ENCODE results near the gene TGFB2.

The TGFB2 gene

DNA sequence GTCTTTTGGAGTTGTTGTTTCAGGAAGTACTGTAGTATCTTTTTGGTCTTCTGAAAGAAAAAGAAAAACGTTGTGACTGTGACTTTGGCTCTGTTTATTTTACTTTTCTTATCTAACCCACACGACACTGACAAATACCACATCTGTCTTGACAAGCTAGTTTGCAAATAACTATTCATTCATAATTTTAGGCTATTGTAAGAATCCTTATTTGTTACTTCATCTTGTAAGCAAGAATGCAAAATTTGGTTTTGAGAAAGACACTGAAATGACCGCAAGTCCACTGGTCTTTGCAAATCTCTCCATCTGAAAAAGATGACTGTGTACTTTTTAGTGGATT, 12.7 kb downstream of the TGFB2 start:
- no peaks in the 10 kb centered on the region for H3K9me3 Mint-ChIP-seq
- no peak overlapping the region for H3K4me3 Mint-ChIP-seq
- intact Hi-C loops (cut with micrococcal nuclease), result no loop called here
- H3K36me3 Mint-ChIP-seq (ENCODE audit: low read depth), result no peaks in the 10 kb centered on the region
- peaks cover 8% of the 10 kb centered on the region for H3K27me3 Mint-ChIP-seq
- H3K4me1 Mint-ChIP-seq (ENCODE audit: low read depth), result peaks cover 10% of the 10 kb centered on the region
- H3K27ac Mint-ChIP-seq, result no peak overlapping the region

DNA sequence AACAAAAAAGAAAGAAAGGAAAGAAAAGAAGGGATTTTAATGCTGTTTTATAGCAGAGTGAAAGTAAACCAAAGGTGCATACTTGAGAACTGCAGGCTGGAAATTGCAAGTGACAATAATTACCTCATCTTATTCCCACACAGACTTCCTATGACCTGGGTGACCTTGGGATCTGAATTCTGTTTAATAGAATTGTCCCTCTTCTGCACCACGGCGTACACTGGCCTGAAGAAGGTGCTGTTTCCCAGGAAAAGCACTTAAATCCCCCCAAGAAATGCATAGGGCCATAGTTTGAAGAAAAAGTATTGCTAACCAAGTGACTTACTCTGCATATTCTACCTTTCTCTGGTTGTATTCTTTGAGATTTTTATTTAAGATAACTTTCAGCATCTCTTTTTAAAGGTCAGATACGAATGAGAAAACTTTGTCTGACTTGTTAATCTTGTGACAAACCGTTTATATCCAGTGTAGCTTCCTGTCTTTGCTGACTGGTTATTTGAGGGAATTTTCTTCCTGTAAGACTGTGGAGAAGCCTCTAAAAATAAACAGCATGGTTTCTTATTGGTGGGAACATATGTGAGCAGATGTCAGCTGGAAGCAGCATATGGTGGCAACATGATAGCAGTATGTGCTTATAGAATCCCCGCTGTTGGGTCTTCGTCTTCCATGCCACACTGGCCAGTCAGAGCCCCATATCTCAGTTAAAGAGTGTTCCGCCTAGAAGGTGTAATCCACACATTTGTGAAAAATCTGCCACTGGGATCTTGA, 16.3 kb downstream of the TGFB2 start:
- H3K4me3 Mint-ChIP-seq, result no peak overlapping the region
- intact Hi-C loops (cut with micrococcal nuclease), result loop anchor here (5.0 kb wide), 1 partner anchor 161 kb away; no protein-coding TSS in a partner anchor
- H3K27me3 Mint-ChIP-seq, result peaks cover 21% of the 10 kb centered on the region
- no peak overlapping the region for H3K27ac Mint-ChIP-seq
- no peaks in the 10 kb centered on the region for H3K36me3 Mint-ChIP-seq (ENCODE audit: low read depth)
- H3K4me1 Mint-ChIP-seq (ENCODE audit: low read depth), result peaks cover 9% of the 10 kb centered on the region
- no peaks in the 10 kb centered on the region for H3K9me3 Mint-ChIP-seq

DNA sequence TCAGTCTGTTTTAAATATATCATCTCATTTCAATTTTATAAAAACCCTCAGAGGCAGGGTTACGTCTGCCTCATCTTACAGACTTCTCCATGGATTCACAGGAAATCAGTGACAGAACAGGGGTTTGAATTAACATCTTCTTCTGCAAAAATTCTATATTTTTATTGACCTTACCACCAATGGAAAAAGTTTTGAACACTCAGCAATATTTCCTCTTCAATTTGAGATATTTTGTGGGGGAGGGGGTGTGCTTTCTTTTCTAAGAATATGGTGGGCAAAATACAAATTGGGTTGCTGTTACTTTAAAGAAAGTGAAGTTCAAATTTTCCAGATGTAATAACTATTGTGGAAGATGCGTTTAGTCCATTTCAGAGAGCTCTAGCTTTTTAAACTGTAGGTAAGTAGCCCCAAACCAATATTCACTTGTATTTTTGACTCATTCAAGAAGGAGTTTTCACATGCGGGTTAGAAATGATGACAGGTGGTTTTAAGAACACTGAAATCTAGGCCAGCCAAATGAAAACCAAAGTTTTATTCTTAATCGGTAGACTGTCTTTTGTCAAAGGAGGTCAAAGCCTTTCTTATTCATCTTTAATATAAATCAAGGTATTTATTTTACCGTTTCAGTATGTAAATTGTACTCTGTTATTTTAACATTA, 17.4 kb downstream of the TGFB2 start:
- H3K27ac Mint-ChIP-seq, result no peak overlapping the region

DNA sequence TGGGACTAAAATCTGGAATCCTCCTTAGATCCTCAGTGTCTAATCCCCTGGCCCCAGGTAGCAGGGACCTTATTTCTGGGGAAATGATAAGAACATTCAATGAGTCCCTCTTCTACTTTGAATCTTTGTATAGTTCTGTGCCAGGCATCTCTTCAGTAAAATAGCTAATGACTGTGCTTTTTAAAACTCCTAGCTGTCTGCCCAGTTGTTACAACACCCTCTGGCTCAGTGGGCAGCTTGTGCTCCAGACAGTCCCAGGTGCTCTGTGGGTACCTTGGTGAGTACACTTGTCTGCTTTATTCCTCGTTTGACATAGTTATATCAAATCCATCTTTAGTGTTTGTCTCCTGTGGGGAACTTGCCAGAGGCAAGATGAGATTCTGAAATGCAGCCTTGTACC, 18.0 kb downstream of the TGFB2 start:
- no peak overlapping the region for H3K4me3 Mint-ChIP-seq
- H3K9me3 Mint-ChIP-seq, result no peaks in the 10 kb centered on the region
- intact Hi-C loops (cut with micrococcal nuclease), result loop anchor here (5.0 kb wide), 1 partner anchor 159 kb away; no protein-coding TSS in a partner anchor
- no peaks in the 10 kb centered on the region for H3K4me1 Mint-ChIP-seq (ENCODE audit: low read depth)
- H3K27ac Mint-ChIP-seq, result no peak overlapping the region
- H3K27me3 Mint-ChIP-seq, result peaks cover 27% of the 10 kb centered on the region
- no peaks in the 10 kb centered on the region for H3K36me3 Mint-ChIP-seq (ENCODE audit: low read depth)

More for the DNA sequence above, 17.4 kb downstream of the TGFB2 start:
- intact Hi-C loops (cut with micrococcal nuclease), result loop anchor here (5.0 kb wide), 1 partner anchor 160 kb away; no protein-coding TSS in a partner anchor
- H3K27me3 Mint-ChIP-seq, result peaks cover 22% of the 10 kb centered on the region
- H3K4me1 Mint-ChIP-seq (ENCODE audit: low read depth), result no peaks in the 10 kb centered on the region
- H3K4me3 Mint-ChIP-seq, result no peak overlapping the region
- H3K9me3 Mint-ChIP-seq, result no peaks in the 10 kb centered on the region
- no peaks in the 10 kb centered on the region for H3K36me3 Mint-ChIP-seq (ENCODE audit: low read depth)

DNA sequence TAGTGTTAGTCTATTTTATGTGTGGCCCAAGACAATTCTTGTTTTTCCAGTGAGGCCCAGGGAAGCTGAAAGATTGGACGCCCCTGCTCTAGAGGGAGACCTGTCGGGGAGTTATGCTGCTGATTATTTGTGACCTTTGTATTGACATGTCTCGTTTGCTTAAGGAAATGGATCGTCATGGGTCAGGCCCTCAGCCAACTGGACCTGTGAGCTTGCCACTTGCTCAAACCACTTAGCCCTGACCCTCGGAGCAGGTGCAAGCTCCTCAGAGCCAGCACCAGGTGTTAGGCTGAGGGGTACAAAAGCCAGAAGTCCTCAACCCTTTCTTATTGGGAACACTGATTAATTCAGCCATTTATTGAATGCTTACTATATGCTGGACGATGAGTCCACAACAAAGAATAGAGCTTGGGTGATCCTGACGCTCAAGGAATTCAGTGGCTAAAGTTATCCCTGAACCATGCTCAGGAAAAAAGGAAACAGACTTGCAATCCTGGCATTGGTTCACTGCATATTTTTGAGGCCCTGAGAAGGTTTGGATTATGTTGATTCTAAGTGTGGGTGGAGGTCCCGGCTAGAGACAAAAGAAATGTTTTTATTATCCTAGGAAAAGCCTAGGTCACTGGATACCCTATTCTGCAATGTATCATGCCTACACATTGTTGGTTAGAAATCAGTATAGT, 19.0 kb downstream of the TGFB2 start:
- peaks cover 29% of the 10 kb centered on the region for H3K27me3 Mint-ChIP-seq
- no peaks in the 10 kb centered on the region for H3K4me1 Mint-ChIP-seq (ENCODE audit: low read depth)
- H3K36me3 Mint-ChIP-seq (ENCODE audit: low read depth), result no peaks in the 10 kb centered on the region
- no peak overlapping the region for H3K27ac Mint-ChIP-seq
- no peak overlapping the region for H3K4me3 Mint-ChIP-seq
- H3K9me3 Mint-ChIP-seq, result no peaks in the 10 kb centered on the region
- intact Hi-C loops (cut with micrococcal nuclease), result loop anchor here (5.0 kb wide), 1 partner anchor 158 kb away; no protein-coding TSS in a partner anchor

DNA sequence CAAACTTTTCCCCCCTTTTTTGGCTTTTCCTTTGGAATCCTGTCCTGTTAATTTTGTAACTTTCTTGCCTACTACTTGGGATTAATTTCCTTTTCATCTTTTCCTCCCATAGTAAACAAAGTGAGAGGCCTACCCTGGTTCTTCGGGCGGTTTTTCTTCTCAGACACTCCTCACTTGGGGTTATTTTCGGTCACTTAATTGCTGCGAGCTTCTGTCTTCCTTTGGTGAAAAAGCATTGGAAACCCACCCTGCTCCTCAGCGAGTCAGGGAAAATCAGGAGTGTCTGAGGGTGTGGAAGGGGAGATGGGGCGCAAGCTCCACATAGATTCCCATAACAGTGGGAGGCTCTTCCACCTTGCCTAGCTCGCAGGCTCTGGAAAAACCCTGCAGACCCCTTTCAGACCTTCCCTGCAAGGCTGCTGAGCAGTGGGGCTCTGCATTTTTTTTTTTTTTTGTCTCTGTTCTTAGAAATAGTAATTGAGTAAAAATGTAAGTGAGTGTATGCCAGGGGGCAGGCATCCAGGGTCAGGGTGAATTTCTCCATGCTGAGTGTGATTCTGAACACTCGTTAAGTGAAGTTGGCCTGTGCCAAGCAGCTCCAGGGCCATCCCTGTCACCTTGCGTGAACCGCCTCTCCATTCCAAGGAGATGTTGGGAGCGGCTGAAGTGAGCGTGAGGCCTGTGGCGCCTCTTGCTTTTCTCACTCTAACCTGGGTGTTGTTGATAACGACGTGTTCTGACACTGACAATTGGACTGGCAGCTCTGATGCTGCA, 20.3 kb downstream of the TGFB2 start:
- Mint-ChIP-seq H3K4me3 (no peak overlapping the region), H3K9me3 (no peaks in the 10 kb centered on the region), H3K4me1 (ENCODE audit: low read depth) (no peaks in the 10 kb centered on the region), H3K27ac (no peak overlapping the region), H3K27me3 (peaks cover 38% of the 10 kb centered on the region), H3K36me3 (ENCODE audit: low read depth) (no peaks in the 10 kb centered on the region)
- intact Hi-C loops (cut with micrococcal nuclease), result no loop called here

DNA sequence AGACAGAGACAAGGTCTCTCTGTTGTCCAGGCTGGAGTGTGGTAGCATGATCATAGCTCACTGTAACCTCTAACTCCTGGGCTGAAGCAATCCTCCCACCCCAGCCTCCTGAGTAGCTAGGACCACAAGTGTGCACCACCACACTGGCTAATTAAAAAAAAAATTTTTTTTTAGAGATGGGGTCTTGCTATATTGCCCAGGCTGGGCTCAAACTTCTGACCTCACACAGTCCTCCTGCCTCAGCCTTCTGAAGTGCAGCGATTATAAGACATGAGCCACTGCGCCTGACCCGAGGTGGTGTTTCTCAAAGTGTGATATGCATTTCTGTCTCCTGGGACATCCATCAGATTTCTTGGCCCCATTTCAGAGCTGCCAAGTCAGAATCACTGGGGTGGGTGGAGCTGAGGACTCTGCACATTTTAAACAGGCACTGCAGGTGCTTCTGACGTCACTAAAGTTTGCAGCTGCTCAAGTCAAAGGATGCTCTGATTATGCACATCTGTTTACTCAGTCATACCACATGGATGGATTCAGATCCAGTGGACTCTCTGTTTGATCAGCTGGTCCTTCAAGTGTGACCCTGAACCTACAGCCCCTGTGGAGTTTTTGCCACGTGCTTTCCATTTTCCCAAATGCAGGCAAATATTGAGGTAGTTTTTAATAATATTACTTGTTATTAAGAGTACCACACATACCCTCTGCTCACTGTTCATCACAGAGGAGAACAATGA, 21.4 kb downstream of the TGFB2 start:
- Mint-ChIP-seq H3K36me3 (ENCODE audit: low read depth) (no peaks in the 10 kb centered on the region), H3K4me3 (no peak overlapping the region), H3K4me1 (ENCODE audit: low read depth) (no peaks in the 10 kb centered on the region)

DNA sequence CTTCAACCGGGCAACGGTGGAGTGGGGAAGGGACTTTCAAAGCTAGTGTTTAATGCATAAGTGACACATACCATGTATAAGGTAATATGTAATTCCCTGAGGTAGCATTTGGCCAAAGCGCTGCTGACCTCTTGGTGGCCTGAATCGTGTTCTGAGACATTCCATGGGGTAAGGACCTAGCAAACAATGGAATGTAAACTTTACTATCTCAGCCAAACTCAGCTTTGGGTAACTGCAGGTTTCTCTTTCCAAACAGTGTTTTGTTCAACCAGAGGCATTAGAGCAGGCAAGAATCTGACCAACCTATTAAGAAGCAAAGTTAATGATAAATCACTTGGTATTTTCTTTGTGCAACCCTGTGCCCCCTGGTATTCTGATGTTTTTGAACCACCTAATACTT, 22.0 kb downstream of the TGFB2 start:
- Mint-ChIP-seq H3K4me3 (no peak overlapping the region), H3K4me1 (ENCODE audit: low read depth) (no peaks in the 10 kb centered on the region), H3K36me3 (ENCODE audit: low read depth) (no peaks in the 10 kb centered on the region), H3K27me3 (peaks cover 47% of the 10 kb centered on the region), H3K9me3 (no peaks in the 10 kb centered on the region), H3K27ac (no peak overlapping the region)
- intact Hi-C loops (cut with micrococcal nuclease), result no loop called here

More for the DNA sequence above, 21.4 kb downstream of the TGFB2 start:
- no peaks in the 10 kb centered on the region for H3K9me3 Mint-ChIP-seq
- intact Hi-C loops (cut with micrococcal nuclease), result no loop called here
- H3K27ac Mint-ChIP-seq, result no peak overlapping the region
- H3K27me3 Mint-ChIP-seq, result peaks cover 44% of the 10 kb centered on the region

DNA sequence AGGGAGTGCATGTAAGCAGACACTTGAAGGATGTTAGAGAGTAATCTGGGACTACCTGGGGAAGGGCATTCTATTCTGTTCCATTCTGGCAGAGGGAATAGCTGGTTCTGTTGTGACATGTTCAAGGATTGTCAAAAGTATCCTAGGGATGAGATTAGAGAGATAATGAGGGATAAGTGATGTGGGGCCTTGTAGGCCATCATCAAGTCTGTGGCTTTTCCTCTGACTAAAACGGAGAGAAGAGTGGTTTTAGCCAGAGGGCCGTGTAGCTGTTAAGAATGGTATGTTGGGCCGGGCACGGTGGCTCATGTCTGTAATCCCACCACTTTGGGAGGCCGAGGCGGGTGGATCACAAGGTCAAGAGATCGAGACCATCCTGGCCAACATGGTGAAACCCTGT, 23.6 kb downstream of the TGFB2 start:
- no peak overlapping the region for H3K4me3 Mint-ChIP-seq
- H3K4me1 Mint-ChIP-seq (ENCODE audit: low read depth), result no peaks in the 10 kb centered on the region
- intact Hi-C loops (cut with micrococcal nuclease), result no loop called here
- no peaks in the 10 kb centered on the region for H3K9me3 Mint-ChIP-seq
- H3K27ac Mint-ChIP-seq, result no peak overlapping the region
- H3K27me3 Mint-ChIP-seq, result peaks cover 56% of the 10 kb centered on the region
- no peaks in the 10 kb centered on the region for H3K36me3 Mint-ChIP-seq (ENCODE audit: low read depth)

DNA sequence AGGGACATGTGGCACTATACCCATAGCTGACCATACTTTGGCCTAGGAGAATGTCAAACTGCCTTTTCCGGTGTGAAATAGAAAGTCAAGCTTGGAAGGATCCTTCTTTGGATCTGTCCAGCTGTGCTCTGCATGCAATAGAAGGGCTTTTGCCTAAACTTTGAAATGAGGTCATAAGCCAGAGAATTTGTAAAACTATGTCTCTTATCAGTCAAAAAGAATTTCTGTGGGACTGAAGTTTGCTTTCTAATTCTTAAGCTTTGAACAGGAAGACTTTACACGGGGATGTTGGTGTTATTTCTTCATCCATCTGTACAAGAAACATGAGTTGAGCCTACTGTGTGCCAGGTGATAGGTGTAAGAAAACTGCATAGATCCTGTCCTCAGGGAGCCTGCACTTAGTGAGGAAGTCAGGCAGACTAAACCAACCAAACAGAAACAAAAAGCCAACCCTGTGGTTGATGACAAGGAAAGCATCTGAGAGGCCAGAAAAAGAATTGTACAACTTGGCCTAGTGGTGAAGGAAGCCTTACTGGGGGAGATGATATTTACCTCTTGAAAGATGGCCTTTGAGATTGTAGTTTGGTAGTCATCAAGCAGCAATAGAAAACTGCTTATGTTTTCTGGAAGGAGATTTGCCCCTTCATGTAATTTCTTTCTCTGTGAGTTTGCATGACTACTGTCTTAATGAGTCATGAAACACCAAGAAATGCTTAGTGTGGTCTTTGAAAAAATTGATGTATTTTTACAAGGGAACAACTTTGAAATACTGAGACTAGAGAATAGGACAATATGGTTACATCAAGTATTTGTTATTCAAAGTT, 24.8 kb downstream of the TGFB2 start:
- intact Hi-C loops (cut with micrococcal nuclease), result no loop called here

DNA sequence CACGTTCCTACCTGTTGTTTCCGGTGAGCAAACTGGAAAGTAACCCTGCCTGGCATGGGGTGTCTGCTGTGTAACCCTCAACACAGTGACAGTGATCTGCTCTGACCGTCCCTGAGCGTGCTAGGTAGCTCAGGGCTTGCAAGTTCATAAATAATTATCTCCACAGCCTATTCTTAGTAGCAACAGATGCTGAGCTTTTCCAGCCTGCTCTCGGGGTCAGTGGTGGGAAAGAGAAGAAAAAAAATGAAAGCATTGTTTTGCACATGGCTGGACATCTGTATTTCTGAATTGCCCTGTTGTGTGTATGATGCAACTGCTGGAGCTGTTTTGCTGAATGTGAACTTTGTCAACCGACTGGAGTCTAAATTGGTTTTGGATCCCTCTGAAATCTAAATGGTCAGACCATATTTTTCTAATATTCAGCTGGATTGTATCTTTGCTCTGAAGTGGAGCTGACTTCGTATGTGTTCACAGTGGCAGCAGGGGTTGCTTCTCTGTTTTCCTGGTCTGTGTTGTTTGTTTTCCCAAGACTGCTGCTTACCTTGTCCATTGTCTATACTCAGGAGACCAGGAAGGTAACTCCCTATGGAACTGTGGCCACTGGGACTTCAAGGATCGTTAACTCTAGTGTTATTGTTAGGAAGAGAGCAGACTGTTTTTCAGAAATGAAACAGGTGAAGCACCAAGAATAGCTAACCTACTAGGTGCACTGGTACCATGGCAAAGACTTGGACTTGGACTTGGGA, 27.0 kb downstream of the TGFB2 start:
- no peaks in the 10 kb centered on the region for H3K36me3 Mint-ChIP-seq (ENCODE audit: low read depth)
- H3K4me1 Mint-ChIP-seq (ENCODE audit: low read depth), result peaks cover under 1% of the 10 kb centered on the region
- no peak overlapping the region for H3K27ac Mint-ChIP-seq
- intact Hi-C loops (cut with micrococcal nuclease), result no loop called here
- no peak overlapping the region for H3K4me3 Mint-ChIP-seq
- no peaks in the 10 kb centered on the region for H3K9me3 Mint-ChIP-seq
- peaks cover 64% of the 10 kb centered on the region for H3K27me3 Mint-ChIP-seq

More for the DNA sequence above, 24.8 kb downstream of the TGFB2 start:
- Mint-ChIP-seq H3K4me3 (no peak overlapping the region), H3K27ac (no peak overlapping the region), H3K27me3 (peaks cover 66% of the 10 kb centered on the region), H3K4me1 (ENCODE audit: low read depth) (no peaks in the 10 kb centered on the region), H3K36me3 (ENCODE audit: low read depth) (no peaks in the 10 kb centered on the region), H3K9me3 (no peaks in the 10 kb centered on the region)

All from dendritic cell treated with granulocyte-macrophage colony-stimulating factor and Interleukin-4, amounts not matched to agents 40 ng/mL and 50 ng/mL, for 4 days (primary cell).